T-cell (primary cell): ENCODE results near the gene DOCK6. TPM values are rescaled to one million over a fixed set of nuclear protein-coding genes. Genes with fewer than 3 reads are reported as not detected.

Experiments
- ATAC-seq, 4 experiments: fragments of 200-7000 bp in 3 of 4; fragments of 150-1000 bp in 1 of 4; cut with Tn5 transposase; replicated peaks in 1 of 4; 1 replicate in 3 of 4; 2 replicates in 1 of 4; pipeline ENCODE4 v1.10.0; 2021; ENCODE audit warnings: moderate library complexity in 3 of 4, mild to moderate bottlenecking in 2 of 4, moderate number of reproducible peaks in 1 of 4
- CTCF ChIA-PET, 2 donors: fragments of 300-600 bp; sonication (Branson Sonifier 250); formaldehyde crosslinking; loops; one replicate each; lab custom pipeline; 2022; ENCODE audit warnings: antibody characterized with exemption in 2 of 2; lab: Charles Lee
- POLR2A ChIA-PET, 2 donors: fragments of 300-600 bp; sonication (Branson Sonifier 250); formaldehyde crosslinking; loops; one replicate each; lab custom pipeline; 2022; ENCODE audit warnings: antibody characterized with exemption in 2 of 2; lab: Charles Lee
- DNase-seq, 35 experiments: peaks; one replicate each; pipeline versions ENCODE4 v3.0.0 to v3.0.0-alpha.2; 2013 to 2023
- H3K27ac ChIP-seq: one replicate; pipeline ENCODE4 v1.5.1; 2013; ENCODE audit warnings: low read length
- H3K27me3 ChIP-seq, 2 experiments: replicated peaks in 1 of 2; 1 replicate in 1 of 2; 2 replicates in 1 of 2; pipeline versions ENCODE4 v1.6.1 to v1.7.0; 2013; ENCODE audit warnings: low read length in 1 of 2, mixed read lengths in 1 of 2; ENCODE audit not compliant: control insufficient read depth in 2 of 2, insufficient read depth in 2 of 2; ENCODE audit errors: extremely low read depth in 1 of 2
- H3K36me3 ChIP-seq, 2 donors: 1 replicate in 1 of 2; 2 replicates in 1 of 2; pipeline versions ENCODE4 v1.6.1 to v1.7.0; 2013; ENCODE audit warnings: low read length in 1 of 2; ENCODE audit not compliant: control insufficient read depth in 2 of 2, insufficient read depth in 1 of 2; ENCODE audit errors: extremely low read depth in 1 of 2
- H3K4me1 ChIP-seq, 2 experiments: 1 replicate in 1 of 2; 2 replicates in 1 of 2; pipeline versions ENCODE4 v1.6.1 to v1.7.0; 2013; ENCODE audit warnings: low read length in 2 of 2, mixed read lengths in 1 of 2; ENCODE audit not compliant: insufficient read depth in 2 of 2, control insufficient read depth in 1 of 2; ENCODE audit errors: extremely low read depth in 1 of 2
- H3K4me3 ChIP-seq, 2 donors: 1 replicate in 1 of 2; 2 replicates in 1 of 2; pipeline versions ENCODE4 v1.5.1 to v1.7.0; 2013; ENCODE audit warnings: mild to moderate bottlenecking in 2 of 2, low read length in 1 of 2, moderate library complexity in 1 of 2; ENCODE audit not compliant: control insufficient read depth in 1 of 2; ENCODE audit errors: extremely low read depth in 1 of 2
- H3K9me3 ChIP-seq: 2 replicates; pipeline ENCODE4 v1.7.0; 2013
- H3K27ac Mint-ChIP-seq, 2 donors: one replicate each; pipeline ENCODE4 v1.8.0; 2020 to 2021; ENCODE audit warnings: mild to moderate bottlenecking in 2 of 2, mixed read lengths in 2 of 2
- H3K27me3 Mint-ChIP-seq, 2 donors: one replicate each; pipeline ENCODE4 v1.8.0; 2021 to 2022; ENCODE audit warnings: mixed read lengths in 2 of 2
- H3K36me3 Mint-ChIP-seq: one replicate; pipeline ENCODE4 v1.8.0; 2021; ENCODE audit warnings: mixed read lengths
- H3K4me1 Mint-ChIP-seq, 3 donors: one replicate each; pipeline ENCODE4 v1.8.0; 2020 to 2022; ENCODE audit warnings: mixed read lengths in 3 of 3, mild to moderate bottlenecking in 1 of 3
- H3K4me3 Mint-ChIP-seq, 3 donors: one replicate each; pipeline ENCODE4 v1.8.0; 2020 to 2022; ENCODE audit warnings: mild to moderate bottlenecking in 3 of 3, mixed read lengths in 3 of 3, moderate library complexity in 3 of 3
- H3K9me3 Mint-ChIP-seq, 3 donors: one replicate each; pipeline ENCODE4 v1.8.0; 2020 to 2022; ENCODE audit warnings: mixed read lengths in 3 of 3
- WGBS: methylation state at CpG from one replicate; pipeline ENCODE4 v1.1.5; 2013; ENCODE audit warnings: missing lambda C conversion rate; ENCODE audit not compliant: insufficient coverage; 5-methylcytosine and 5-hydroxymethylcytosine counted together
- total RNA-seq, 35 experiments: library from RNA in 6 of 35; stranded (reverse) in 6 of 35; fragments of 120-200 nt in 1 of 35; gene quantifications; one replicate each; pipeline versions ENCODE4 v1.2.1 to v1.2.4 and lab custom pipeline; 2013 to 2026

Gene DOCK6
- total RNA-seq, 5 donors from 2014 or later (not counting 1 experiment from before 2014, with no cell fraction given): 0.78 to 1.8 (median 1.0) TPM

GRCh38 chr19:11260996-11261395 is 1.3 kb downstream of the DOCK6 start:
- H3K27me3 ChIP-seq: peaks cover 7 to 58% of the 10 kb centered on the region in 2 experiments
- no peak for ATAC-seq
- no peaks in the 10 kb centered on the region for H3K36me3 Mint-ChIP-seq
- peak overlapping the region; percentile 47 to 69 (median 56) for H3K4me3 Mint-ChIP-seq
- ChIA-PET CTCF (interaction anchor here in 1 of 2 donors (0.7 kb wide), 1 partner anchor 63 kb away, joined by 3 read pairs; no protein-coding TSS in a partner anchor), POLR2A (no interaction called here)
- no peaks in the 10 kb centered on the region for H3K36me3 ChIP-seq
- H3K4me3 ChIP-seq: no peak overlapping the region
- peaks cover 0 to 8% (median 1%) of the 10 kb centered on the region in 3 donors for H3K4me1 Mint-ChIP-seq
- no peak overlapping the region for H3K27ac Mint-ChIP-seq
- H3K9me3 ChIP-seq: no peaks in the 10 kb centered on the region
- peaks cover 19 to 47% of the 10 kb centered on the region in 2 donors for H3K27me3 Mint-ChIP-seq
- no peaks in the 10 kb centered on the region for H3K9me3 Mint-ChIP-seq
- 91% methylated on average over 5 of the region's 5 CpGs for WGBS
- no peak overlapping the region for H3K27ac ChIP-seq
- no peak for DNase-seq
- peaks cover 0 to 13% of the 10 kb centered on the region in 2 experiments for H3K4me1 ChIP-seq

DNA sequence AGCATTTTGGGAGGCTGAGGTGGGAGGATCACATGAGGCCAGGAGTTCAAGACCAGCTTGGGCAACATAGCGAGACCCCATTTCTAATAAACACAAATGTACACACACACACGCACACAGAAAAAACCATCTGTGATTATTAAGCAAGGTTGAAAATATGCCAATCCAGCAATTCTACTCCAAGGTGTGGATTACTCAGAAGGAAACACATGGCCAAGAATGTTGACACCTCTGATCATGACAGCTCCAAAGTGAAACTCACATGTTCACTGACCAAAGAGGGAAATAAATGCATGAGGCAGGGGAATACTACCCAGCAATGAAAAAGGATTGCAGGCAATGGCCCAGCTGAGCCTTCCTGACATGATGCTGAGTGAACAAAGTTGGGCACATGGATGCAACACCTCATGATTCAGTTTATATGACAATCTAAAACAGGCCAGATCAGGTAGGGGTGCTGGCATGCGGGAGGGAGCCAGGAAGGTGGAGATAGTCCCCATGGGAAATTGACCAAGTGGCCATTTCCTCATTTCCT is 4.4 kb downstream of the DOCK6 start:
- H3K27ac ChIP-seq: no peak overlapping the region
- Mint-ChIP-seq H3K4me1 (peaks cover 0 to 4% (median 0%) of the 10 kb centered on the region in 3 donors), H3K27ac (no peak overlapping the region), H3K27me3 (peaks cover 3 to 17% of the 10 kb centered on the region in 2 donors), H3K36me3 (no peaks in the 10 kb centered on the region), H3K4me3 (no peak overlapping the region), H3K9me3 (no peaks in the 10 kb centered on the region)
- no peaks in the 10 kb centered on the region for H3K9me3 ChIP-seq
- WGBS: 100% methylated on average over 1 of the region's 3 CpGs
- no peaks in the 10 kb centered on the region for H3K36me3 ChIP-seq
- DNase-seq (no peak), ATAC-seq (no peak)
- H3K4me3 ChIP-seq: no peak overlapping the region
- ChIA-PET POLR2A (no interaction called here), CTCF (interaction anchor here in 1 of 2 donors (0.7 kb wide), 1 partner anchor 350 kb away, joined by 4 read pairs; no protein-coding TSS in a partner anchor)
- H3K4me1 ChIP-seq: peaks cover 0 to 10% of the 10 kb centered on the region in 2 experiments
- H3K27me3 ChIP-seq: peaks cover 2 to 27% of the 10 kb centered on the region in 2 experiments

DNA sequence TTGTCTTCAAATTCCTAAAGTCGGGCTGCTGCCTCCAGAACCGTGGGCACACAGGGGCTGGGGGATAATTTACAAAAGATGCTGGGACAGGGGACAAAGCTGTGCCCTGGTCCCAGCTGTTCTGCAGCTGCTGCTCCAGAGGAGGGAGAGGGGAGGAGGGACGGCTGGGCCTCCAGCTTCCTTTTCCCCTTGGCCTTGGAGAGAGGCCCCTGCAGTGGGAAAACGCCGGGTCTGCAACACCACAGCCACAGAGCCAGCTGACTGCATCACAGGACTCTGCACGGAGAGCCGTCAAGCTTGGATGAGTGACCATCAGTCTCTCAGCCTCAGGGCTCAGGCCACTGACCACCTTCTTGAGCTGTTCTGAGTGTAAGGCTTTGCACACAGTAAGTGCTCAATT is 6.1 kb downstream of the DOCK6 start:
- Mint-ChIP-seq H3K27me3 (peaks cover 3 to 9% of the 10 kb centered on the region in 2 donors), H3K4me3 (no peak overlapping the region), H3K36me3 (no peaks in the 10 kb centered on the region), H3K27ac (no peak overlapping the region), H3K9me3 (no peaks in the 10 kb centered on the region), H3K4me1 (peaks cover 0 to 3% (median 0%) of the 10 kb centered on the region in 3 donors)
- no peak overlapping the region for H3K27ac ChIP-seq
- DNase-seq: no peak
- H3K4me1 ChIP-seq: no peaks in the 10 kb centered on the region
- WGBS: 19% methylated on average over 7 of the region's 7 CpGs
- ChIA-PET CTCF (interaction anchor here in 1 of 2 donors (0.7 kb wide), 1 partner anchor 119 kb away, joined by 3 read pairs; no protein-coding TSS in a partner anchor), POLR2A (no interaction called here)
- peaks cover 2 to 23% of the 10 kb centered on the region in 2 experiments for H3K27me3 ChIP-seq
- no peak overlapping the region for H3K4me3 ChIP-seq
- H3K36me3 ChIP-seq: no peaks in the 10 kb centered on the region
- no peaks in the 10 kb centered on the region for H3K9me3 ChIP-seq
- no peak for ATAC-seq

DNA sequence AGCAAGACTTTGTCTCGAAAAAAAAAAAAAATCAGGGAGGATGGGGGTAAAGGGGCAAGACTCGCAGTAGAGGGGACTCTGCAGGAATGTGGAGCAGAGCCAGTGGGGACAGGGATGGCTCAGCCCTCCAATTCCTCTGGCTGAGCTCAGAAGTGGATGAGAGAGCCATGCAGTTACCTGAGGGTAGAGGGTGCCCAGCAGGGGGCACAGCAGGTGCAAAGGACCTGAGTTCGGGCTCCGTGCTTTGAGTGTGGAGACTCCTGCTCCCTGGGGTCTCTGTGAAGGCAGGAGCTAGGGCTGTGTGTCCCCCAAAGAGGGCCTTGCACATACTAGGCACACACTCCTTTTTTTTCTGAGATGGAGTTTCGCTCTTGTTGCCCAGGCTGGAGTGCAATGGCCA is 7.7 kb downstream of the DOCK6 start:
- Mint-ChIP-seq H3K36me3 (no peaks in the 10 kb centered on the region), H3K4me1 (no peaks in the 10 kb centered on the region), H3K9me3 (no peaks in the 10 kb centered on the region), H3K27ac (no peak overlapping the region), H3K4me3 (no peak overlapping the region), H3K27me3 (no peaks in the 10 kb centered on the region)
- ChIA-PET CTCF (interaction anchor here in 1 of 2 donors (0.7 kb wide), 1 partner anchor 8 kb away, joined by 4 read pairs; no protein-coding TSS in a partner anchor), POLR2A (interaction anchor here in 1 of 2 donors (0.6 kb wide), 1 partner anchor 78 kb away, joined by 3 read pairs; no protein-coding TSS in a partner anchor)
- Histone ChIP-seq H3K36me3 (no peaks in the 10 kb centered on the region), H3K9me3 (no peaks in the 10 kb centered on the region), H3K27me3 (peaks cover 2 to 14% of the 10 kb centered on the region in 2 experiments), H3K27ac (no peak overlapping the region), H3K4me1 (no peaks in the 10 kb centered on the region), H3K4me3 (no peak overlapping the region)
- no peak for ATAC-seq
- no peak for DNase-seq
- WGBS: 72% methylated on average over 5 of the region's 5 CpGs

DNA sequence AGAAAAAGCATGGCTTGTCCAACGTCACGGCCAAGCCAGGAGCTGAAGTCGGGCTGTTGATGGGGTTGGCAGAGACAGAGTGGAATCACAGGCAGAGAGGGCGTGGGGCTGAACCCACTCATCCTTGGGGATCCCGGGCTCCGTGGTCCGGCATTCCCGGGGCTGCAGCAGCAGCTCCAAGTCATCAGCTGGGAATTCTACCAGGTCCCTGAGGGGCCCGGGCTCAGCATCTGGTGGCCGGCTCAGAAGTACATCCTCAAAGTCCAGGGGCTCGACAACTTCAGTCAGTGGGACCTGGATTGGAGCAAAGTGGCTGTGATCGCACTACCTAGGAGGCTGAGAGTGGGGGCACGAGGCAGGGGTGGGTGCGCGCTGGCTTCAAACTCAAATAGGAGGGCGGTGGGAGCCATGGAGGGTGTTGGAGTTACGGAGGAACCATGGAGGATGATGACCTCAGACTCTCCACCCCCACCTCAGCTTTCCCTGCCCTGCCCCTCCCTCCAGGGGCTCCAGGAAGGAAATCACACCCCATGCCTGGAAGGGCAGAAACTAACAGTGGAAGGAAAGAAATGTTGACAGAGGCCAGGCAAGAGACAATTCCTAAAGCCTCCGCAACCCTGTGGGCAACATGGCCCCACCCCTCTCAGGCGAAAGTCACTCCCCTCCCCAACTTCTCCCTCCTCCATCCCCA is 9.5 kb downstream of the DOCK6 start:
- DNase-seq: no peak
- no peaks in the 10 kb centered on the region for H3K9me3 Mint-ChIP-seq
- no peak overlapping the region for H3K27ac ChIP-seq
- no peaks in the 10 kb centered on the region for H3K4me1 ChIP-seq
- H3K27ac Mint-ChIP-seq: no peak overlapping the region
- no peaks in the 10 kb centered on the region for H3K4me1 Mint-ChIP-seq
- no peaks in the 10 kb centered on the region for H3K36me3 ChIP-seq
- H3K4me3 ChIP-seq: no peak overlapping the region
- no peak overlapping the region for H3K4me3 Mint-ChIP-seq
- WGBS: 90% methylated on average over 12 of the region's 19 CpGs
- no peaks in the 10 kb centered on the region for H3K27me3 Mint-ChIP-seq
- no peaks in the 10 kb centered on the region for H3K36me3 Mint-ChIP-seq
- ChIA-PET CTCF (no interaction called here), POLR2A (no interaction called here)
- ATAC-seq: no peak
- H3K9me3 ChIP-seq: no peaks in the 10 kb centered on the region
- peaks cover under 1 to 16% of the 10 kb centered on the region in 2 experiments for H3K27me3 ChIP-seq

DNA sequence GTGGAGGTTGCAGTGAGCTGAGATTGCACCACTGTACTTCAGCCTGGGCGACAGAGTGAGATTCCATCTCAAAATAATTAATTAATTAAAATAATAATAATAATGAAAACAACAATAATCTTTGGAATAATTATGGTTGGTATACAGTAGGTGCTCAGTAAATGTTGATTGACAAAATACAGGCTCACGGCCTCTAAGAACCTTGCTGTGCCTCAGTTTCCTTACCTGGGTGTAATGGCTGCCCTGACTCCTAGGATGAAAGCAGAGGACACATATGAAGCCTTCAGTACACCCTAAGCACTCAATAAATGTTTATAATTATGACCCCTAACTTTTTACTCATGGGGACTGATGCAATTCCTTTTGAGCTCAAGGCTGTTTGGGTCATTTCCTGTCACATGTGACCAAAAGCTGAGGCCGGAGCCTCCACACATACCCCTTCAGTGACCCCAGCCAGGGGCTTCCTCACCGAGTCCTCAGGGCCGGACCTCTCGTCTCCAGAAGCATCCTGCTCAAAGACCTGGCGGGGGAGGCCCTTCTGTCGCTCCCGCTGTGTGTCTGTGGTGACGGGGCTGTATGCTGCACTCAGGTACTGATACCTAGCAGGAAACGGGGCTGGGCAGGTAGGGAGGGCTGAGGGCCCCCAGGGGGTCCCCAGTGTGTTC is 10.5 kb downstream of the DOCK6 start:
- no peak overlapping the region for H3K4me3 Mint-ChIP-seq
- no peaks in the 10 kb centered on the region for H3K36me3 ChIP-seq
- DNase-seq (no peak), ATAC-seq (no peak)
- H3K27me3 ChIP-seq: peaks cover 0 to 26% of the 10 kb centered on the region in 2 experiments
- ChIA-PET CTCF (no interaction called here), POLR2A (no interaction called here)
- H3K27ac Mint-ChIP-seq: no peak overlapping the region
- H3K4me1 Mint-ChIP-seq: no peaks in the 10 kb centered on the region
- H3K27ac ChIP-seq: no peak overlapping the region
- no peak overlapping the region for H3K4me3 ChIP-seq
- peaks cover 0 to 3% of the 10 kb centered on the region in 2 donors for H3K27me3 Mint-ChIP-seq
- no peaks in the 10 kb centered on the region for H3K9me3 ChIP-seq
- H3K9me3 Mint-ChIP-seq: no peaks in the 10 kb centered on the region
- 67% methylated on average over 3 of the region's 11 CpGs for WGBS
- no peaks in the 10 kb centered on the region for H3K4me1 ChIP-seq
- H3K36me3 Mint-ChIP-seq: no peaks in the 10 kb centered on the region
